ENCODE results near the gene TAF11.
A peak's percentile ranks its signal among the peaks of the same experiment; 100 is the strongest.
"Not testable (repeated sequence)": the region's sequence is repeated elsewhere in the genome, so short reads cannot be mapped to it uniquely, and the experiment has no call there.

TAF11 gene

DNA sequence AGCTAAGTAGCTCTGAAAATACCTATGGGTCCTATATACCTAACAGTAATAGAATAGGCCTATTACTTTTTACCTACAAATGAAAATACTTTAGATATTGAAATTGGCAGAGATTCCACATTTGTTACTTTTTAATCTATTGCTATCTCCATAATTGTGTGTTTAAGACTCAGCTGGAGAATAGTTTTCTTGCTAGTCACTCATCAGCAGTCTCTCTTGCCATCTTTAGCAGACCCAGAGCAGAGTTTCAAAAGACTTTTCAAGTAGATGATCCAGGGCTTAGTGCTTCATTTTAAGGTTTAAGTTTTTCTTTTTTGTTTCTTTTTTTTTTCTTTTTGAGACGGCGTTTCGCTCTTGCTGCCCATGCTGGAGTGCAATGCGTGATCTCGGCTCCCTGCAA, 14.1 kb upstream of the TAF11 start:
- DNase-seq, result no peak

DNA sequence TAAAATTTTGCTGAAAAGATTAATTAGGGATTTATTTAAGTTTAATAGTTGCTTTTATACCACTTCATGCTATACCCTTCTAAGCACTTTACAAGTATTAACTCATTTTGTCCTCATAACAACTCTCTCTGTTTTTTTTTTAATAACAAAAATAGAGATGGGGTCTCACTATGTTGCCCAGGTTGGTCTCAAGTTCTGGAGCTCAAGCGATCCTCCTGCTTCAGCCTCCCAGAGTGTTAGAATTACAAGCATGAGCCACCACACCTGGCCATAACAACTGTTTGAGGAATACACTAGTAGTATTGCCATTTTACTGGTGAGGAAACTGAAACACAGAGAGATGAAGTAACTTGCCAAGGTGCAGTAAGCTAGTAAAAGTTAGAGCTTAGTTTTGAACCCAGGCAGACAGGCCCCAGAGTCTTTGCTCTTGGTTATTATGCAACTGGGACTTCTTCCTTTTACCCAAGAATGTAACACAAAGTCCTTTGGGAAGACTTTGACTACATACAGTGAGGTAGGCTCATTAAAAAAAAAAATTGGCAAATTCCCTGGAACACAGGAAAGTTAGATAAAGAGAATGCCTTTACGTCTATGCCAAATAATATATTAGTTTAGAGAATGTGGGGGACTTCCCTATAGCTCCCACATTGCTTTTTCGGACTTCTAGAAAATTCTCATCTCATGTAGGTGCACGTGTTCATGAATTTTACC, 12.6 kb upstream of the TAF11 start:
- DNase-seq, result no peak

DNA sequence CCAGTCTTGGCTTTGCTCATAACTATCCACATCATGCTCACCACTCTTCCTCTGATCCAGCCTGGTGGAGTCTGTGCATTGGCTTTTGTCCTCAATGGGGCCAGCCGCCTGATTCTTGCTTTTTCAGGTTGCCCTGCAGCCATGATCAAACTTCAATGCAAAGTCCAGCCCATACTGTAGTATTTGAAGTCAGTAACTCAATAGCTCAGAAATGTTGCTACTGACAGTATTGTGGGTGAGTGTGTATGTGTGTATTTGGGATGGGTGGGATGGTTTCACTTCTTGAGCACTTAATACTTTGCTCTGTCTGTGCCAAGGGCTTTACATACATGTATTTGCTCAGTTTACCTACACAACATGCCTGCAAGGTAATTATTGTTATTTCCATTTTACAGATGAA, 11.9 kb upstream of the TAF11 start:
- DNase-seq, result not testable (repeated sequence)

DNA sequence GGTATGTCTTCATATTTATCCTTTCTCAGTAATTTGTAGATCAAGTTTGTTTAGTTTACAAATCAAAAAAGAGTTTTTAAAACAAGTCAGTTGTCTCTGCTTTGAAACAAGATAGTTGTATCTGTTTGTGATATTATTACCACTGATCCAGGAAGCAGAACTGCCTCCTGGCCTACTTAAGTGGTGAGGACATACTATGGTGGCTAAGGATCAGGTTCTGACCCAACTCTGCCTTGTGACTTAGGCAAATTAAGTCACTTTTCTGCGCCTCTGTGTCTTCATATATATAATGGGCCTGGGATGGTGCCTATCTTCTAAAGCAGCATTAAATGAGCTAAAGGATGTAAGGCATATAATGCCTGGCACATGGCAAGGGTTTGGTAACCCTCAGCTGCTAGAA, 9.9 kb upstream of the TAF11 start:
- no peak for DNase-seq

DNA sequence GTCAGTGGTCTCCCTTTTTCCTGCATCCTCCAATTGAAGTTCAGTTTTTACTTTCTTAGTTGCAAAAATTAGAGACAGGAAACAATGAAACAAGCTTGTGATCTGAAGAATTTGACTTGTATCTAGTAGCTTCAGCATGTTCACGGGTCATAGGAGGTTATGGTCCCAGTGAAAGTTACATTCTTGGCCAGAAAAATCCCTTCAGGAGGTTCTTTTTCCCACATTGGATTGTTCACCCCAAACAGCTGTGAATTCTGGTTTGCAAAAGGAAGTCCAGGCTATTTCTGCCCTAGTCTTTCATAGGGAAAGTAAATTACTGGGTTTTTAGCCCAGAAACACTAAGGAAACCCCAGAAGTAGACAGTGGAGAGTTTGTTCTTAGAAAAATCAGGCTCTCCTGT, 9.3 kb upstream of the TAF11 start:
- no peak for DNase-seq

DNA sequence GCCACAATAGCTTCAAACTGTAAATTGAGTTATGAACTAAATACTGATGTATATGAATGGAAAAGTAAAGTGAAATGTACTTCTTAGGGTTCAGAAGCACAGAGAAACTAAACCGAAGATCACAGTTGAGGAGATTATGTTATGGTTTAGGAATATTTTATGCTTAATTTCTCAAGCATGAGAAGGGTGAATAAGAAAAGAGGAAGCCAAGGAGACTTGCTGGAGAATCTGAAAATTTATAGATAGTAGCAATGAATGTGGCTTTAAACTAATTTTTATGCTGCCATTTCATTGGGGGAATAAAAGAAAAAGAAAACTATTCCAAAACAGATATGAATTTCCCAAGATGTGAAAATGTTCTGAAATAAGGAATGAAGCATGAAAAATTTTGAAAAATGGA, 6.9 kb upstream of the TAF11 start:
- DNase-seq, result no peak

DNA sequence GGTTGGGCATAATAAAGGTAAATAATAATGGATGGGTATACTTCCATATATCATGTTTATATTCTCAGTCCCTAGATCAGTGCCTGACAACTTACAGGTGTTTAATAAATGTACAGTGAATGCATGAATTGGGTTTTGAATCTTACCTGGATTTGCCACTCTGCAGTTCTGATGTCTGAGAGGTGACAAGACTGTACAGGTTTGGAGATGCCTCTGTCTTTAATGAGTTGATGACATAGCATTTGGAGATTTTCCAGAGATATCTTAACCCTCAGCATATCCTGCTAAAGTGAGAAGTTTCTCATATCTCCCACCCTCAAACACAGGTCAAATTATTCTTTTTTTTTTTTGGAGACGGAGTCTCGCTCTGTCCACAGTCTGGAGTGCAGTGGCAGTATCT, 3.5 kb upstream of the TAF11 start:
- DNase-seq, result no peak

DNA sequence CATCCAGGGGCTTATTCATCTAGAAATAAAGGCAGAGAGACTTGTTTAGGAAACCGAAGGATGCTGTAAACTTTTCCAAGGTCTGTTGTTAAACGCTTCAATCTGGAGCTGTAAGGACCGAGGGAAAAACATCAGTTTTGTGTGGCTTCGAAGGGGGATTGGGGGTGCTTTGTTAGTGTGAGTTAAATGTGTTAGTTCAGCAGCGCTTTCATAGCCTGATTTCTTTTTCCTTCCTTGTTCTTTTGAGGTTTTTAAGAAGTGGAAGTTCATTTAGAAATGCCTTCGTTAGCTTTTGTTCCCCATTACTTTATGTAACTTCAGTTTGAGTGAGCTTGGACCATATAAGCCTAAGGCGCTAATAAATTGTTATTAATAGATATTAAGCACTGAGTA, 2.7 kb upstream of the TAF11 start:
- DNase-seq, result no peak

DNA sequence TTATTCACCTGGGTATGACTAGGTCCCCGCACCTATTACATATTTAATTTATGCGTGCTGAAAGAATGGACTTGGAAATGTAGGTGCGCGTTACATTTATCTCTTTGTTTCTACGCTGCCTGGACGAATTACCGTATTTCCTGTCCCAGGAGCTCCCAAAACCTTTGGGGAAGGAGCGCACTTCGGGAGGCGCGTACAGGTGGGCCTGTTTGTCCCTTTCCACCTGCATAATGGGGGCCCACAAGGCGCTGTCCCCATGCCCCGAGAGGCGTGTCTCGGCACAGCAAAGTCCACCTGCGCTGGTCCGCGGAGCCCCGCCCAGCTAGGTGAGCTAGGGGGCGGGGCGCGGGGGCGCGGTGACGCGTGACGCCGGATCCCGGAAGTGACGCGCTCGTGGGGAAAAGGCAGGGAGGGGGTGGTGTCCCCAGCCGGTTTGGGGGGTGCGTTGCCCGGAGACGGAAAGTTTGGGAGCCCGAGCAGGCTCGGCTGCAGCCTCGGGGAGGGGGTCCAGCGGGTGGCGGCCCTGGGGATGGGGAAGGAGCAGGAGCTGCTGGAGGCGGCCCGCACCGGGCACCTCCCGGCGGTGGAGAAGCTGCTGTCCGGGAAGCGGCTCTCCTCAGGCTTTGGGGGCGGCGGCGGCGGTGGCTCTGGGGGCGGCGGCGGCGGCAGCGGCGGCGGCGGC, 1.2 kb upstream of the TAF11 start, which contains the start of gene ANKS1A:
TSS of gene ANKS1A (plus strand) at position 382 of the 682 bp plus-strand sequence. CDS start at position 530, 148 bp downstream.
- peak; percentile 75 for DNase-seq

DNA sequence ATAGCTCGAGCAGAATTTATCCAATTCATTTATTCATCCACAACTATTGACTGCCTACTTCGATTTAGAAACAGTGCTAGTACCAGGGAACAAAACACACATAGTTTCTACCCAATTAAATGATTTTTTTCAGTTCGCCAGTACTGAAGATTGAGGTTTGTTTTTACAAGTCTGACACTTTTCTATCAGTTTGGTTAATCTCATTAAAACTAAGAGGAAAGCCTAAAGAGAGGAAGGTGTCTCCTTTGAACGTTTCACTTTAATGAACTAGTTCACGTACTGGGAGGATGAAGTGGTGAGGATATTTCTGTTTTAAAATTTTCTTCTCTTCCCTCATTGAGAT, 643 bp upstream of the TAF11 start:
- no peak for DNase-seq

DNA sequence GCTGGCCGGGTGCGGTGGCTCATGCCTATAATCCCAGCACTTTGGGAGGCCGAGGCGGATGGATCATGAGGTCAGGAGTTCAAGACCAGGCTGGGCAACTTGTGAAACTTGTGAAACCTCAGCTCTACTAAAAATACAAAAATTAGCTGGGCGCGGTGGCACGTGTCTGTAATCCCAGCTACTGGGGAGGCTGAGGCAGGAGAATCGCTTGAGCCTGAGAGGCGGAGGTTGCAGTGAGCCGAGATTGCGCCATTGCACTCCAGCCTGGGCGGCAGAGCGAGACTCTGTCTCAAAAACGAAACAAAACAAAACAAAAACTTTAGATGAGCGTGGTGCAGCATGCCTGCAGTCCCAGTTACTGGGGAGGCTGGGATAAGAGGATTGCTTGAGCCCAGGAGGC, 2.0 kb downstream of the TAF11 start:
- DNase-seq, result not testable (repeated sequence)

DNA sequence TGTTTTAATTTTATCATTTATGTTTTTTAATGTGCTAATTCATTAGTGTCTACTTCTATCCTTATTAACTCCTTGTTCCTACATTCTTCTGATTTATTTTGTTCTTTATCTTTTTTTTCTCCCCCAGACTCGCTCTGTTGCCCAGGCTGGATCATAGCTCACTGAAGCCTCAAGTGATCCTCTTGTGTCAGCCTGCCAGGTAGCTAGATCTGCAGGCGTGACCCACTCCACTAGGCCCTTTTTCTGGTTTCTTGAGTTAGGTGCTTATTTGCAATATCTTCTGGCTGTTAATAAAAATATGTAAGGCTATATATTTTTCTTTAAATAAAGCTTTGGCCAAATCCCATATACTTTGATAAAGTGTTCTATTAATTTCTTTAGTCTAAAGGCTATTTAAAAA, 2.8 kb downstream of the TAF11 start:
- no peak for DNase-seq

DNA sequence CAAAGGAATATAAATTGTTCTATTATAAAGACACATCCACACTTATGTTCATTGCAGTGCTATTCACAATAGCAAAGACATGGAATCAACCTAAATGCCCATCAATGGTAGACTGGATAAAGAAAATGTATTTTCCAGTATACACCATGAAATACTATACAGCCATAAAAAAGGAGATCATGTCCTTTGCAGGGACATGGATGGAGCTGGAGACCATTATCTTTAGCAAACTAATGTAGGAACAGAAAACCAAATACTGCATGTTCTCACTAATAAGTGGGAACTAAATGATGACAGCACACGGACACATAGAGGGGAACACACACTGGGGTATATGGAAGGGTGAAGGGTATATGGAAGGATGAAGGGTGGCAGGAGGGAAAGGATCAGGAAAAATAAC, 3.8 kb downstream of the TAF11 start:
- not testable (repeated sequence) for DNase-seq

DNA sequence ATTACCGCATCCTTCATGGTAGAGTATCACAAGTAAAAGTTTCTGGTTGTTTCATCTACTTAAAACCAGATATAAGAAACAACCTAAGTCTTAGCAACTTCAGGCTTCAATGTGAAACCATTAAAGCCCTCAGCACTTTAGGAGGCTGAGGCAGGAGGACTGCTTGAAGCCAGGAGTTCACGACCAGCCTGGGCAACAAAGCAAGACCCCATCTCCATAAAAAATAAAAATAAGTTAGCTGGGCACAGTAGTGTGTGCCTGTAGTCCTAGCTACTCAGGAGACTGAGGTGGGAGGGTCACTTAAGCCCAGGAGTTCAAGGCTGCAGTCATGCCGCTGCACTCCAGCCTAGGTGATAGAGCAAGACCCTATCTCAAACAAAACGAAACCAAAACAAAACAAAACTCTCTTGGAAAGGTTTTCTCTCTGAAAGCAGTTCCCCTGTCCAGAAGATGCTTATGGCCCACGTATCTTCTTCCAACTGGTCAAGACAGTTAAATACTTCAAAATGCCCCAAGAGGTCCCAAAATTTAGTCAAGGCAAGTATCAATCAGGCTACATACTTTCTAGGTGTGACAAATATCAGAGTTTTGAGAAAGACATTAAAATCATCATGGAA, 9.9 kb downstream of the TAF11 start:
- no peak for DNase-seq

DNA sequence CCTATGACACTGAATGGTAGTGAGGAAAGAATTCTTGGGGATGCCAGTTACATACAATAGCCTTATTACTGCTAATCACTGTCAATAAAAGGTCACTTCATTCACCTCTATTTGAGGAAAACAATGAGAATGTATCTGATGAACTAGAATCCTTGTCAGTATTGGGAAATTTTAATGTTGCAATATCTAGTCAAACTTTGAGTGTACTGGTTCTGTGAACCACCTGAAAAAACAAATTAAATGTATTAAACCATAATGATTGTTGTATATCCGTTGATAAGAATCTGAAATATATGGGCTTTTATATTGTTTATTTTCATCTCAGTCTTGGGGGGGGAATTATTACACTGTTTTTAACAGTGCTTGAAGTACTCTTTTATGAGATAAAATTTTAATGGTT, 10.6 kb downstream of the TAF11 start:
- no peak for DNase-seq

DNA sequence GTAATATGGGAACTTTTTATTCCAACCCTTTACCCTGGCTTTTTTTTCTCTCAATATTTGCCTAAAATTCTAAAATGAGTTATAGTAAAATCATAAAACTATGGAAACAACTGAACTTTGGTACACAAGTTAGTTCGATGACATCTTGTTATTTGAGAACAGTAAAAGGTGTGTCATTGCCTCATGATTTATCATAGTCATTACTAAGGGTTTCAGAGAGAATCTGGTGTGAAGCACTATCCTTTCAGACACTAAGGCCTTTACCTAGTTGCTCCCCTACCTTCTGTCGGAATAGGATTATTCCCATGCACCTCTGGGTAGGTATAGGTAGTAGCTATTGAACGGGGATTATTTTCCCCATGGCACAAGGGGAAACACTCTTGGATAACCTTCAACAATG, 11.4 kb downstream of the TAF11 start:
- DNase-seq, result no peak

DNA sequence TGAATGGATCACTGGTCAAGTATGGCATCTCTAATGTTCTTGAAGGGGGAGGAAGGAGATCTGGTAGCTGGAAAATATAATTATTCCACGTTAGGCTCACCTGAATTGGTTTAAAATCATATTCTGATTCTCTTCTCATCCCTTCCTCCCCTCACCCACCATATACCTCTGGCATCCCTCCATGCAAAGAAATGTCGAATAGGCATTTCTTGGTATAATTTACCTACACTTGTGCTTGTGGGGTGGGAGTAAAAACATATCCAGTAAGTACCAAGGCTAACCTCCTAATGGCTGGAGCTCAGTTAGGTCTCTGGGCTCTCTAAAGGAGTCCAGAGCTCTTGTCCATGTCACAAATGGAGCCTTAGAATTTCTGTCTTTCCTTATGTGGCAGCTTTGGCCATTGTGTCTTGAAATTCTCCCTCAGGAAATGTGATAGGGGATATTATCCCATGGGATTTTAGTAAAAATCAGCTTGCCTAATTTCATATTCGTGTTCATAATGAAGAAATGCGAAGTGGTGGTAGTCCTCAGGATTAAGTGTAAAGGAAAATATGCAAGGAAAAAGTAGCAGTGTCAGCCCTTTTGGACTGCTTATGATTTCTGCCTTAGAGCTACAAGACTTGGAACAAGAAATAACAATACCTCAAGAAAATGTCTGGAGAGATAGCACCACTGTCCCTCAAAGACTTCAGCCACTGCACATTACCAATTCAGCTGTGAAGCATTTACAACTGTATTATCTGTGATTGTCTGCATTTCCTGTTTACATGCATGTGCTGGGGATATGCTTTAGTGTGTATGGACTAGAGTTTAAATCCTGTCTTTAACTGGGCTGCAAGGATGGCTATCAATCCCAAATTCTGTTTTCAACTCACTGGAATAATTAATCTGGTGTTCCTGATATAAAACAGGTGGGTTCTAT, 12.3 kb downstream of the TAF11 start:
- no peak for DNase-seq

DNA sequence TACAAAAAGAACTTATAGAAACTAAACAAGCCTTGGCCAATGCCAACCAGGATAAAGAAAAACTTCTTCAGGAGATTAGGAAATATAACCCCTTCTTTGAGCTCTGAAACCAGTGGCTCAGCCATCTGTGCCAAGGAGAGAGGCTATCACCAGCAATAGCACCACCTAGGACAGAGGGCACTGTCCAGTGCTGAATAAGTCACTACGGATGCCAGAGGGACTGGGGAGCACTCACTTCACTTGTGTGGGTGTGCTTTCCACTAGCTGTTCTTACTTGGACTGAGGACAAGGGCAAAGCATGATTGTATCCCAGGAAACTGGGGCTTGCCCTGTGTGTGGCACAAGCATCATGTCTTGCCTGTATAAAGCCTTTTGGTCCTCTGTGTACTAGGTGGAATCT, 15.5 kb downstream of the TAF11 start:
- no peak for DNase-seq

DNA sequence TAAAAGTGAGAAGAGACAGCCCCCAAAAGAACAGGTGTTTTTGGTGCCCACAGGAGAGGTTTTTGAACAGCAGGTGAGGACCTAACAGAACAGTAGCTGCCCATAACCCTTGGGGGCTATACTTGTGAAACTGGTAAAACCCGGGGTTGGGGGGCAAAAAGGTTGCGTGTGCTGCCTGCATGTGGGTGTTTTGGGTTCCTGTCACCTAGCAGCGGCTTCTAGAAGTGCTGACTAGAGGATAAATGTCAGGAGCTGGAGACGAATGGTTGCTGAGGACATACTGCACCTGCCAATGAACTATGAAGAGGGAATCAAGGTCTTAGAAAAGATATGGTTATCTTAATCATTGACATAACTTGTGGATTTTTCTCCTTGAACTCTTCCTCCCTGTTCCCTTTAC, 16.0 kb downstream of the TAF11 start:
- DNase-seq, result no peak

DNA sequence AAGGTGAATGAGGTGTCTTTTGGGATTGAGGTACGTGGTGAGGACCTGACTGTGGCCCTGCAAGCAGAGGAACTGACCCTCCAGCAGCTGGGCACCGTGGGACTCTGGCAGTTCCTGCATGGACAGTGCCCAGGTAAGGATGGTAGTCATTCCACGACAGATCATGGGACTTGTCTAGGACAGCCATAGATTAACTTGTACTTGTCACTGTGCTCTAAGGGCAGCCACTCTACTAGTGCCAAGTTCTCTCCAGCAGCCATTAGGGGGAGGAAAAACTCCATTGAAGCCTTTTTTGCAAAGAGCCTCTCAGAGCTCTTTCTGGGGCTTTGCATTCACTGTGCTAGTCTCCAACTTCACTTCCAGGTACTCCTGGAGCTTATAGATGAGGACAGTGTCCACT, 20.4 kb downstream of the TAF11 start:
- DNase-seq, result no peak

DNA sequence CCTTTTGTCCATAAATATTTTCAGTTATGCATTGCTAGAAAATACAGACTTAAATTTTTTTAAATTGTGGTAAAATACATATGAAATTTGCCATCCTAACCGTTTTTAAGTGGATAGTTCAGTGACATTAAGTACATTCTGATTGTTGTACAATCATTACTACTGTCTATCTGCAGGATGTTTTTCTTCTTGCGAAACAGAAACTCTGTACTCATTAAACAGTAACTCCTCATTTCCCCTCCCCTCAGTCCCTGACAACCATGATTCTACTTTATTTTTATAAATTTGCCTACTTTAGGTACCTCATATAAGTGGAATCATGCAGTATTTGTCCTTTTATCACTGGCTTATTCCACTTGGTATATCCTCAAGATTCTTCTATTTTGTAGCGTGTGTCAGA, 21.3 kb downstream of the TAF11 start:
- no peak for DNase-seq

DNA sequence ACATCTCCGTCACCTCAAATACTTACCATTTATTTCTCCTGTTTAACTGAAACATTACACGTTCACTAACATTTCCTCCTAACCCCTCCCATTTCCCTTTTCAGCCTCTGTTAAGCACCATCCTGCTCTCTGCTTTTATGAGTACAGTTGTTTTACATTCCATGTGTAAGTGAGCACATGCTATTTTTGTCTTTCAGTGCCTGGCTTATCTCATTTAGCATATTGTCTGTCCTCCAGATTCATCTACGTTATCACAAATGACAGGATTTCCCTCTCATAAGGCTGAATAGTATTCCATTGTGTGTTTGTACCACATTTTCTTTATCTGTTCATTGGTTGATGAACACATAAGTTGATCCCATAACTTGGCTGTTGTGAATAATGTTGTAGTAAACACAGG, 22.7 kb downstream of the TAF11 start:
- DNase-seq, result no peak

DNA sequence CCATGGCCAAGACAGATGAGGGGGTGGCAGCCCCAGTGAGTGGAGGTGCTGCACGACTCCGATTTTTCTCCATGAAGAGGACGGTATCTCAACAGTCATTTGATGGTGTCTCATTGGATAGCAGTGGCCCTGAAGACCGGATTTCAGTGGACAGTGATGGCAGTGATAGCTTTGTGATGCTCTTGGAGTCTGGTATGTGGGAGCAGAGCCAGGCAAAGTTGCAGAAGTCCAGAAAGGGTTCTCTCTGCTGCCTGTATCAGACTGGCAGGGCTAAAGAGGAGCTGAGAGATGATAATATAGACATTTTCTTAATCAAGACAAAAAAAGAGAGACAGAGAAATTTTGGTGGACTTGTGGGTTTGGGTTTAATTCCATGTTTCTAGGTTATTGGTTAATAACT, 23.8 kb downstream of the TAF11 start:
- DNase-seq, result no peak

Data from DMS153 (cell line).